ENCODE results near the gene FNBP1L.

- TF ChIP-seq, protein P1, sequence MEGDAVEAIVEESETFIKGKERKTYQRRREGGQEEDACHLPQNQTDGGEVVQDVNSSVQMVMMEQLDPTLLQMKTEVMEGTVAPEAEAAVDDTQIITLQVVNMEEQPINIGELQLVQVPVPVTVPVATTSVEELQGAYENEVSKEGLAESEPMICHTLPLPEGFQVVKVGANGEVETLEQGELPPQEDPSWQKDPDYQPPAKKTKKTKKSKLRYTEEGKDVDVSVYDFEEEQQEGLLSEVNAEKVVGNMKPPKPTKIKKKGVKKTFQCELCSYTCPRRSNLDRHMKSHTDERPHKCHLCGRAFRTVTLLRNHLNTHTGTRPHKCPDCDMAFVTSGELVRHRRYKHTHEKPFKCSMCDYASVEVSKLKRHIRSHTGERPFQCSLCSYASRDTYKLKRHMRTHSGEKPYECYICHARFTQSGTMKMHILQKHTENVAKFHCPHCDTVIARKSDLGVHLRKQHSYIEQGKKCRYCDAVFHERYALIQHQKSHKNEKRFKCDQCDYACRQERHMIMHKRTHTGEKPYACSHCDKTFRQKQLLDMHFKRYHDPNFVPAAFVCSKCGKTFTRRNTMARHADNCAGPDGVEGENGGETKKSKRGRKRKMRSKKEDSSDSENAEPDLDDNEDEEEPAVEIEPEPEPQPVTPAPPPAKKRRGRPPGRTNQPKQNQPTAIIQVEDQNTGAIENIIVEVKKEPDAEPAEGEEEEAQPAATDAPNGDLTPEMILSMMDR (IDR thresholded peaks at IDR 0.05): no peak
- no peak for TF ChIP-seq POLR2A (IDR thresholded peaks at IDR 0.05)
Measured at GRCh38 chr1:93574991-93575390, 127.1 kb downstream of the FNBP1L start.

Measured in right lobe of liver (tissue), 4 donors.